HG03354 (cell line): ENCODE measurements around the gene SSU72.
"Not testable (repeated sequence)": the region's sequence is repeated elsewhere in the genome, so short reads cannot be mapped to it uniquely, and the experiment has no call there.

Source experiments
- ATAC-seq: cut with Tn5 transposase; IDR thresholded peaks from one replicate; pipeline ENCODE4 v1.9.1; 2021; ENCODE audit warnings: mild to moderate bottlenecking; ENCODE audit not compliant: unreplicated experiment, poor library complexity, severe bottlenecking

Gene SSU72

GRCh38 chr1:1534401-1535154, 40.1 kb downstream of the SSU72 start:
- ATAC-seq = no peak

DNA sequence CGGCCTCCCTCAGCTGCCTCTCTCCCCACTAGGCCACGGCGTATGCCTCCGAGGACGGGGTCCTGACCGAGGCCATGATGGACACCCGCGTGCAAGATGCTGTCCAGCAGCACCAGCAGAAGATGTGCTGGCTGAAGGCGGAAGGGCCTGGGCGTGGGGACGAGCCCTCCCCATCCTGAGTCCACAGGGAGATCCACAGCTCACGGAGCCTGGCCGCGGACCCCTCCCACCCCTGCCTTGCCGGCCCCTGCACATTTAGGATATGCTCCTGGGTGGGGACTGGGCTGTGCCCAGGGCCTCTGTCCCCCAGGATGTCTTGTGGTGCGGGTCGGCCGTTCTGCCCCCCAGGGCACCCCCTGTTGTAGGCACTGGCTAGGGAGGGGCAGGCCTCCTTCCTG, 40.8 kb downstream of the SSU72 start:
- not testable (repeated sequence) for ATAC-seq

DNA sequence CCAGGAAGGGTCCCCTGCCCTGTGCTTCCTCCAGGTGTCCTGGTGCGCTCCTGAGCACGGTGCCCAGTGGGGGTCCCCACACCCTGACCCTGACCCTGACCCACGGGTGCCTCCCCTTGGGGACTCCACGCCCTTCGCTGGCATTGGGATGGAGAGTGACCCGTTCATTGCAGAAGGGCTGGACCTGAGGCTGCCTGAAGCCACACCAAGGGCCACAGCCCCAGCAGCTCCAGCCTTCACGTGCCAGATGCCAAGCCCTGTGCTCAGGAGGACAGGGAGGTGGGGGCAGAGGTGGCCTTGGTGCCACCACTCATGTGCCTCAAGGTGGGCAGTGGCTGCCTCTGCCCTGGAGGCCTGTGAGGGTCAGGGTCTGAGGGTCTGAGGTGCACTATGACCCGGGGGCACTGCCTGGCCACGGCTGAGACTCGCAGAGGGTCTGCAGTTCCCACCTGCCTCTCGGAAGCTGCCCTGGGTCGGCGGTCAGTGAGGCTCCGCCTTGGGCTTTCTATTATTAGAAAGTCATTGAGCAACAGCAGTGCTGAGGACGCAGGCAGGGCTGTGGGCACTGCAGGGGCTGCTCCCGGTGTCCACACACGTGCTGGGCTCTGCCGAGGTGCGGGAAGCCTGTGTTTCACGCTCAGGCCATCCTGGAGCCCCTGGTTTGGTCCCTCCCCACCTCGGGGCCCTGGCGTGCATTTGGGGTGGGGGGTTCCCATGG, 41.3 kb downstream of the SSU72 start:
- not testable (repeated sequence) for ATAC-seq

DNA sequence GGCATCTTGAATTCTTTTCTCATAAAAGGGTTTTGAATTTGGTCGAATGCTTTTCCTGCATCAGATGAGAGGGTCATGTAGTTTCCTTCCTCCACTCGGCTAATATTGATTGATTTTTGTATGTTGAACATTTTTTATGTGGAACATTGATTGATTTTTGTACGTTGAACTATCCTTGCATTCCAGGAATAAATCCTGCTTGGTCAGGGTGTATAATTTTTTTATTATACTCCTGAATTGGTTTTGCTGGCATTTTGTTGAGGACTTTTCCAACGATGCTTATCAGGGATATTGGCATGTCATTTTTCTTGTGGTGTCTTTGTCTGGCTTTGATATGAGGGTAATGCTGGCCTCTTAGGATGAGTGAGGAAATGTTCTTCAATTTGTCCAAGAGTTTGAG, 42.7 kb downstream of the SSU72 start:
- no peak for ATAC-seq

GRCh38 chr1:1529936-1530335, 44.7 kb downstream of the SSU72 start:
- no peak for ATAC-seq

DNA sequence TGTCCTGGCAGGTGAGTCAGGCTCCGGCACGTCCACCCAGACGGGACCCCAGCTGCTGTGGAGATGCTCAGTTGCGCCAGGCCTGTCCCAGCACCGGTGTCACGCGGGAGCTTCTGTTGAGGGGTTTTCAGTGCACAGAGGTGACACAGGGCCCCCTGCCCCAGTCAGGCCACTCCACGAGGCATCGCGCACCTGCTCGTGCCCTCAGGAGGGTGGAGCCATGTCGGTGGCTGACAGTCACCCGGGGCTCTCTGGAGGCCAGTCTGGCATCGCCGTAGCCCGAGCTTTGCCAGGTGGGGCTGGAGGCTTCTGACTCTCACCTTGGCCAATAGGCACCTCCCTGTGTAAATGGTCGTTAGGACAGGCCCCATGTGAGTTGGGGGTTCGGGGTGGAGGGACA, 45.3 kb downstream of the SSU72 start:
- no peak for ATAC-seq

GRCh38 chr1:1528301-1529267, 46.1 kb downstream of the SSU72 start:
- ATAC-seq = no peak

GRCh38 chr1:1527092-1527816, 47.4 kb downstream of the SSU72 start:
- no peak for ATAC-seq

- ATAC-seq = not testable (repeated sequence)
These were observed 48.2 kb downstream of the SSU72 start for GRCh38 chr1:1526476-1526875.

GRCh38 chr1:1524750-1525383, 49.8 kb downstream of the SSU72 start:
- not testable (repeated sequence) for ATAC-seq

- ATAC-seq = not testable (repeated sequence)
These were observed 51.0 kb downstream of the SSU72 start for GRCh38 chr1:1523651-1524050.

GRCh38 chr1:1523226-1523625, 51.4 kb downstream of the SSU72 start:
- ATAC-seq = not testable (repeated sequence)

GRCh38 chr1:1522536-1522935, 52.1 kb downstream of the SSU72 start:
- not testable (repeated sequence) for ATAC-seq

DNA sequence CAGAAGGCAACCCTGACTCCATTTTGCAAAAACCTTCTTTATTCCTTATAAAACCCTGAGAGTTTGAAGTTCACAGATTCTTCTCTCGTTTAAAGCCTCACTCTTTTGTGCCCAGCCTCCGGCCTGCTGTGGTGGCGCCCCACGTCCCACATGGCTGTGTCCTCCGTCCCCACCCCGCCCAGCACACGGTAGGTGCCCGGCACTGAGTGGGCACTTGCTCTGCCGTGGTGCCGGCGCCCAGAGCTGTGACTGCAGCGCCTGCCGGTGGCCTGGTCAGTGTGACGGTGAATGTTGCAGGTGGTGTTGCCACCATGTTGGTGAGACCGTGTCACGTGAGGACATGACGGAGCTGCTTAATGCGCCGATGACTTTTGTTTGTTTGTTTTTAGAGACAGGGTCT, 53.3 kb downstream of the SSU72 start:
- no peak for ATAC-seq

- not testable (repeated sequence) for ATAC-seq
These were observed 54.7 kb downstream of the SSU72 start for GRCh38 chr1:1519805-1520505.

DNA sequence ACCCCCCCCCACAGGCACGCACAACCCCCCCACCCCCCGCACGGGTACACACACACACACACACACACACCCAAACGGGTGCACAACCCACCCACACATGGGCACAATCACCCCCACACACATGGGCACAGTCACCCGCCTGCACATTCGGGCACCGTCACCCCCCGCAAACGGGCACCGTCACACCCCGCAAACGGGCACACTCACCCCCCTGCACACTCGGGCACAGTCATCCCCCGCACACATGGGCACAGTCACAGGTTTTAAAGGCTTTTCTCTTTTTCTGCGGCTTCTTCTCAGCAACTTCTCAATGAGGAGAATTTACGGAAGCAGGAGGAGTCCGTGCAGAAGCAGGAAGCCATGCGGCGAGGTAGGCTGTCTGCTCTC, 56.0 kb downstream of the SSU72 start:
- ATAC-seq = not testable (repeated sequence)

- no peak for ATAC-seq
These were observed 56.6 kb downstream of the SSU72 start for GRCh38 chr1:1517973-1518620.

DNA sequence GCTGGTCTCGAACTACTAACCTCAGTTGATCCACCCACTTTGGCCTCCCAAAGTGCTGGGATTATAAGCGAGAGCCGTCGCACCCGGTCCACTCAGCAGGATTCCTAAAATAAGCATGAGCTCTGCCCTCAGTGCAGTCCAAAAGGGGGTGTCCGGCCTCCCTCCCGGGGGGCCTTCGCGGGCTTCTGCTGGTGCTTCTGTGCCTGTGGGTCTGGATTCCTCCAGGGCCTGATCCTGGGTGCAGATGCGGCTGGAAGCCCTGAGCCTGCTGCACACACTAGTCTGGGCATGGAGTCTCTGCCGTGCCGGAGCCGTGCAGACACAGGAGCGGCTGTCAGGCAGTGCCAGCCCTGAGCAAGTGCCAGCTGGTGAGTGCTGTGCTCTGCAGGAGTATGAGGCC, 57.7 kb downstream of the SSU72 start:
- ATAC-seq = not testable (repeated sequence)
